Urinary bladder (tissue), 4 donors: Measurements from ENCODE around the gene IL13RA1. TPM values are rescaled to one million over a fixed set of nuclear protein-coding genes. Genes with fewer than 3 reads are reported as not detected.

Experiments
- DNase-seq: peaks from one replicate; pipeline ENCODE4 v3.0.0-alpha.2; 2015; ENCODE audit errors: extremely low spot score
- H3K27ac ChIP-seq: one replicate; pipeline ENCODE4 v1.5.1; 2013; ENCODE audit warnings: low read depth, mild to moderate bottlenecking, moderate library complexity
- H3K36me3 ChIP-seq: one replicate; pipeline ENCODE4 v1.6.1; 2013; ENCODE audit warnings: mild to moderate bottlenecking, moderate library complexity; ENCODE audit not compliant: insufficient read depth
- H3K4me1 ChIP-seq: one replicate; pipeline ENCODE4 v1.6.1; 2013; ENCODE audit warnings: mild to moderate bottlenecking, moderate library complexity; ENCODE audit not compliant: insufficient read depth
- H3K4me3 ChIP-seq: one replicate; pipeline ENCODE4 v1.5.1; 2013; ENCODE audit warnings: low read depth, low read length
- WGBS: extraction: QIAGEN DNeasy Blood & Tissue Kit; methylation state at CpG from one replicate; pipeline ENCODE4 v1.1.7; 2013; 5-methylcytosine and 5-hydroxymethylcytosine counted together
- polyA plus RNA-seq: library from polyadenylated mRNA; stranded (reverse); fragments of 200-250 nt; gene quantifications from one replicate; pipeline ENCODE4 v1.2.3, GENCODE V29; 2013
- total RNA-seq: library from RNA; depleted of rRNA; stranded (reverse); fragments of >200 nt; gene quantifications from one replicate; pipeline ENCODE4 v1.2.3, GENCODE V29; 2014
- donor health status: healthy with polysubstance abuse.
- donor health status: healthy.

Gene IL13RA1
- total and polyA plus RNA-seq, 2 donors, result 30.1 to 36.7 TPM

- no peak overlapping the region for H3K4me3 ChIP-seq
- no peaks in the 10 kb centered on the region for H3K4me1 ChIP-seq
- no peak for DNase-seq
- no peak overlapping the region for H3K27ac ChIP-seq
- H3K36me3 ChIP-seq, result no peaks in the 10 kb centered on the region
Observed at GRCh38 chrX:118739577-118739976, 12.2 kb downstream of the IL13RA1 start.

GRCh38 chrX:118740276-118740889, 13.0 kb downstream of the IL13RA1 start:
- no peaks in the 10 kb centered on the region for H3K4me1 ChIP-seq
- no peak overlapping the region for H3K27ac ChIP-seq
- H3K4me3 ChIP-seq, result no peak overlapping the region
- 87% methylated on average over 5 of the region's 5 CpGs for WGBS
- no peaks in the 10 kb centered on the region for H3K36me3 ChIP-seq
- DNase-seq, result no peak

- no peaks in the 10 kb centered on the region for H3K36me3 ChIP-seq
- DNase-seq, result no peak
- H3K4me3 ChIP-seq, result no peak overlapping the region
- 88% methylated on average over 2 of the region's 2 CpGs for WGBS
- H3K27ac ChIP-seq, result no peak overlapping the region
- H3K4me1 ChIP-seq, result no peaks in the 10 kb centered on the region
Observed at GRCh38 chrX:118742176-118742575, 14.8 kb downstream of the IL13RA1 start.

- Histone ChIP-seq H3K36me3 (no peaks in the 10 kb centered on the region), H3K4me3 (no peak overlapping the region), H3K4me1 (no peaks in the 10 kb centered on the region), H3K27ac (no peak overlapping the region)
- WGBS, result 90% methylated on average over 2 of the region's 2 CpGs
- DNase-seq, result no peak
Observed at GRCh38 chrX:118745570-118745969, 18.2 kb downstream of the IL13RA1 start.

- Histone ChIP-seq H3K27ac (no peak overlapping the region), H3K4me3 (no peak overlapping the region), H3K4me1 (no peaks in the 10 kb centered on the region), H3K36me3 (no peaks in the 10 kb centered on the region)
- 90% methylated on average over 9 of the region's 9 CpGs for WGBS
- no peak for DNase-seq
Observed at GRCh38 chrX:118751950-118752783, 24.8 kb downstream of the IL13RA1 start.

DNA sequence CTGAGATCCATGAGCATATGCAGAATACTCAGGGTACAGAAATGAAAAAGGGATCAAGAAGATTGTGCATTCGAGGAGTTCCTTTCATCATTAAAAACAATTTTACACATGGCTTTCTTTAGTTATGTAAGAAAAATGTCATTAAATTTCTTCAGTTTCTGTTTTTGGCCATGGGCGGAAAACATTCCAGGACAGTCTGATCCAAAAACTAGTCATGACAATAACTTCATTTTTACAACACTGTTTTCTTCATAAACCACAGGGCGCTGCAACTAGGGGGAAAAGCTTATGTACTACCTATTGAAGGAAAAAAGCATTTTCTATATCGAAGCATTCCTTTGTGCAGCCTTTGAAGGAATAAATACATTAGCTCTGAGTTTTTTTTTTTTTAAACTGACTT, 28.2 kb downstream of the IL13RA1 start:
- Histone ChIP-seq H3K27ac (no peak overlapping the region), H3K4me1 (no peaks in the 10 kb centered on the region), H3K36me3 (peaks cover 2% of the 10 kb centered on the region), H3K4me3 (no peak overlapping the region)
- 65% methylated on average over 4 of the region's 4 CpGs for WGBS
- no peak for DNase-seq

DNA sequence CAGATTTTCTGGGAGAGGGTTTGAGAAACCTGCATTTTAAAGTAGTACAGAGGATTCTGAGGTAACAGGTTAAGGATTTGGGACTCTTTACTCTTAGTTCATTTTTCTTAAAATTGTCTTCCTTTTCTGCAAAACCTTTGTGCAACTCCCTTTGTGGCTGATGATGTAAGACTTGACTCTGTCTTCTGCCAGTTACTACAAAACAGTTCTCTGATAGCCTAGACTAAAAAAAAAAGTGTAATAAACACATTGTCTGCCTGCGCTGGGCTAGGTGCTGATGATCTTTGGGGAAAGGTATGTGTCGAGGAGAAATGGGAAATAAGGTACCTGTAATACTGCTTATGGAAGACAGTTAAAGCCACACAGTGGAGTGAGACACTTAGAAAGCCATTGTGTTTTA, 28.7 kb downstream of the IL13RA1 start:
- peaks cover 2% of the 10 kb centered on the region for H3K36me3 ChIP-seq
- DNase-seq, result no peak
- H3K27ac ChIP-seq, result no peak overlapping the region
- WGBS, result 83% methylated on average over 2 of the region's 2 CpGs
- H3K4me3 ChIP-seq, result no peak overlapping the region
- no peaks in the 10 kb centered on the region for H3K4me1 ChIP-seq

- no peak for DNase-seq
- H3K36me3 ChIP-seq, result peaks cover 2% of the 10 kb centered on the region
- 93% methylated on average over 2 of the region's 2 CpGs for WGBS
- no peak overlapping the region for H3K27ac ChIP-seq
- H3K4me3 ChIP-seq, result no peak overlapping the region
- no peaks in the 10 kb centered on the region for H3K4me1 ChIP-seq
Observed at GRCh38 chrX:118758511-118758910, 31.1 kb downstream of the IL13RA1 start.

GRCh38 chrX:118760025-118760424, 32.6 kb downstream of the IL13RA1 start:
- 94% methylated on average over 3 of the region's 3 CpGs for WGBS
- Histone ChIP-seq H3K4me3 (no peak overlapping the region), H3K27ac (no peak overlapping the region), H3K4me1 (no peaks in the 10 kb centered on the region), H3K36me3 (peaks cover 2% of the 10 kb centered on the region)
- no peak for DNase-seq

DNA sequence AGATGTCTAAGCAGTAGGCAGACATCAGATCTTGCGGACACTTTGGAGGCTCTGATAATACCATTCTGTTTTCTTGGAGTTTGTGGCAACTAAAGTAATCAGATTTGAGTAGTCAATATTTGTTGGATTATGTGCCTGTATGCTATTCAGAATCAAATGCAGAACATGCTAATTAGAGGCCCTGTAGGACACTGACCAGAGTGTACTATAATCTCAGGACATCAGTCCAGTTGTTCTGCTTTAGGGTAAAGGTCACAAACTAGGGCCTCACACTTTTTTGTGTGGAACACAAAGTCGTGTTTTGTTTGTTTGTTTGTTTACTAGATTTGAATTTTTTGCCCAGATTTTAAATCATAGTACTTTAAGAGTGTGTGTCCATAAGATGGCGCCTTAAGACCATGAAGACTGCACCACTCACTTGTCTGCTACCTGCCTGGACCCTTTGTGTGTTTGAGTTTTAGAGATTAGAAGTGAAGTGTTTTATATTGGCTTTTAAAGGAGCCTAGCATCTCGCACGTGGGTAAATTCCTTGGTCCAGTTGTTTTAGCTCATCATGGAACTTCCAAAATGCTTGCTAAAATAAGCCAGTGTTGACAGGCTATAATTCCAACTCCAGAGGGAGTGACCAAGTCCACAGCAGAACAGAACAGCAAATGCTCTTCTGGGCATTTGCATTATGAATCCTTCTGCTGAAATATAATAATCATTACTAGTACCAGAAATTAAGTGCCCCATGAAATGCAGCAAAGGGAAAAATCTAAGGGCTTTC, 34.7 kb downstream of the IL13RA1 start:
- peaks cover 2% of the 10 kb centered on the region for H3K36me3 ChIP-seq
- H3K4me1 ChIP-seq, result no peaks in the 10 kb centered on the region
- H3K27ac ChIP-seq, result no peak overlapping the region
- no peak overlapping the region for H3K4me3 ChIP-seq
- WGBS, result 39% methylated on average over 5 of the region's 5 CpGs
- DNase-seq, result no peak

DNA sequence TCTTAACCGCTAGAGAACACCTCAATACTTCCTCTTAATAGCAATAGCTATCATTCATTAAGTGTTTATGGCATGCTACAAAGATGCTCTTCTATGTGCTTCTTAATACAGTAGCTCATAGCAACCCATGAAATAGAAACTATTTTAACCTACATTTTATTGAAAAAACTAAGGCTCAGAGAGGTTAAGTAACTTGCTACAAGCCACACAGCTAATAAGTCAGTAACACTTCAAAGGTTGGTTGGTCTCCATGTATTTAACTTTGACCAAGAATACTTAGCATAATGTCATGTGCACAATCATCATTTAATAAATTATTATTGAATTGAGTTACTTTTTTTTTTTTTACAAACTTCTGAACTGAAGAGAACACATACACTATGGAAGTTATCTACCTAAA, 36.1 kb downstream of the IL13RA1 start:
- WGBS, result 95% methylated on average over 1 of the region's 1 CpG
- no peak overlapping the region for H3K4me3 ChIP-seq
- H3K27ac ChIP-seq, result no peak overlapping the region
- no peak for DNase-seq
- H3K4me1 ChIP-seq, result no peaks in the 10 kb centered on the region
- H3K36me3 ChIP-seq, result peaks cover 1% of the 10 kb centered on the region

- 69% methylated on average over 4 of the region's 4 CpGs for WGBS
- DNase-seq, result no peak
- H3K27ac ChIP-seq, result no peak overlapping the region
- no peaks in the 10 kb centered on the region for H3K4me1 ChIP-seq
- H3K36me3 ChIP-seq, result no peaks in the 10 kb centered on the region
- no peak overlapping the region for H3K4me3 ChIP-seq
Observed at GRCh38 chrX:118764122-118764521, 36.7 kb downstream of the IL13RA1 start.

DNA sequence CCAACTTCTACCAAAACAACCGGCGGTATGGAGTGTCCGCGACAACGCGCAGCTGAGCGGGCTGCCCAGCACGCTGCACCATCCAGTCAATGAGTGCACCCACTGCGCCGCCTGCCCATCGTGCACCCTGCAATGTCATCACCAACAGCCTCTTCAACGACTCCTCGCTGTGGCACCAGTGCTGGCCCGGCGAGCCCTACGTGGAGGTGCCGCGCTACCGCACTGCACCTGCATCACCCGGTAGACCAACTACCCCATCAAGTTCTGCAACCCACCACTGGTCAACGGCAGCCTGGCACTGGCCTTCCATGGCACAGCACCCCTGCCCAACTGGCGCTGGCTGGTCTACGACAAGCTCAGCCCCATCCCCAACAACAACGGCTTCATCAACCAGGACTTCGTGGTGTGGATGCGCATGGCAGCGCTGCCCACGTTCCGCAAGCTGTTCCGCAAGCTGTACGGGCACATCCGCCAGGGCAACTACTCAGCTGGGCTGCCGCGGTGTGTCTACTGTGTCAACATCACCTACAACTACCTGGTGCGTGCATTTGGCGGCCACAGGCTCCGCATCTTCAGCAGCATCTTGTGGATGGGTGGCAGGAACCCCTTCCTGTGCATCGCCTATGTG, 42.8 kb downstream of the IL13RA1 start:
- 98% methylated on average over 38 of the region's 38 CpGs for WGBS
- Histone ChIP-seq H3K4me1 (no peaks in the 10 kb centered on the region), H3K4me3 (no peak overlapping the region), H3K36me3 (no peaks in the 10 kb centered on the region), H3K27ac (no peak overlapping the region)
- no peak for DNase-seq
